CD4-positive, alpha-beta T cell treated with Interleukin-6 at 100 ng/mL for 8 hours (primary cell): Measurements from ENCODE around the gene IAPP.
"Not testable (repeated sequence)": the region's sequence is repeated elsewhere in the genome, so short reads cannot be mapped to it uniquely, and the experiment has no call there.

Experiments used
- DNase-seq: peaks from one replicate; pipeline ENCODE4 v3.0.0-alpha.2; 2020; ENCODE audit warnings: mixed read lengths, low spot score

The IAPP gene

GRCh38 chr12:21372602-21373001 is at the start of gene IAPP:
IAPP (plus strand) TSS chr12:21372902; CDS start chr12:21373352, 450 bp downstream.
- no peak for DNase-seq

- no peak for DNase-seq
Measured at GRCh38 chr12:21323736-21324135, 49.0 kb upstream of the IAPP start.

GRCh38 chr12:21324551-21324950 is 48.2 kb upstream of the IAPP start:
- no peak for DNase-seq

GRCh38 chr12:21328578-21328977 is 44.1 kb upstream of the IAPP start:
- no peak for DNase-seq

- no peak for DNase-seq
Measured at GRCh38 chr12:21330682-21331253, 41.9 kb upstream of the IAPP start.

- no peak for DNase-seq
Measured at GRCh38 chr12:21334771-21335325, 37.9 kb upstream of the IAPP start, which contains the start of gene SLCO1A2. SLCO1A2 (minus strand) TSS chr12:21334917; CDS start chr12:21334647, 270 bp downstream.

GRCh38 chr12:21336656-21337055 is 36.0 kb upstream of the IAPP start:
- no peak for DNase-seq

- DNase-seq = no peak
Measured at GRCh38 chr12:21337453-21337852, 35.2 kb upstream of the IAPP start.

GRCh38 chr12:21337959-21338744 is 34.5 kb upstream of the IAPP start:
- no peak for DNase-seq

GRCh38 chr12:21339921-21340320 is 32.8 kb upstream of the IAPP start:
- no peak for DNase-seq

- DNase-seq = no peak
Measured at GRCh38 chr12:21340403-21340802, 32.3 kb upstream of the IAPP start.

GRCh38 chr12:21341769-21342168 is 30.9 kb upstream of the IAPP start:
- no peak for DNase-seq

GRCh38 chr12:21343636-21344035 is 29.1 kb upstream of the IAPP start:
- DNase-seq = no peak

GRCh38 chr12:21346542-21347205 is 26.0 kb upstream of the IAPP start:
- DNase-seq = no peak

- no peak for DNase-seq
Measured at GRCh38 chr12:21350975-21351374, 21.7 kb upstream of the IAPP start.

GRCh38 chr12:21353487-21353886 is 19.2 kb upstream of the IAPP start:
- no peak for DNase-seq

- no peak for DNase-seq
Measured at GRCh38 chr12:21353948-21354347, 18.8 kb upstream of the IAPP start.

- no peak for DNase-seq
Measured at GRCh38 chr12:21354641-21355040, 18.1 kb upstream of the IAPP start.

GRCh38 chr12:21360632-21361031 is 12.1 kb upstream of the IAPP start:
- not testable (repeated sequence) for DNase-seq

- DNase-seq = no peak
Measured at GRCh38 chr12:21369141-21369980, 3.3 kb upstream of the IAPP start.

GRCh38 chr12:21370845-21371449 is 1.8 kb upstream of the IAPP start:
- no peak for DNase-seq
